ENCODE results near the gene UPF3B.

DNA sequence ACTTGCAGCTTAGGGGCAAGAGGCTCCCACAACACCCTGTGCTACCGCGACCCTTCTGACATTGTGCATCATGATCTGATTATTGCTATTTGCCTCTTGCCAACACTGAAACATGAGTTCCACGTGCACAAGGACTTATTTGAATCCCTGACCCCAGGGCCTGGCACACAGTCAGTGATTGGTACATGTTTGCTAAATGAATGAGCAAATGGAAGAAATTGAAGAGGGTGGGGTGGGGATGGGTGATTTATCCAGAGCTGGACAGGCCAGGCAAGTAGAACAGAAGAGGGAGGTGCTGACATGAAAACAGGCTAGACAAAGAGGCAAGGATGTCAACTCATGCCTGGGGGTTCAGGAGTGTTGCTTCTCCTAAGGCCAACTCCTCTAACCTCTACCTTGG, 36.5 kb downstream of the UPF3B start:
- TF ChIP-seq, protein P1, sequence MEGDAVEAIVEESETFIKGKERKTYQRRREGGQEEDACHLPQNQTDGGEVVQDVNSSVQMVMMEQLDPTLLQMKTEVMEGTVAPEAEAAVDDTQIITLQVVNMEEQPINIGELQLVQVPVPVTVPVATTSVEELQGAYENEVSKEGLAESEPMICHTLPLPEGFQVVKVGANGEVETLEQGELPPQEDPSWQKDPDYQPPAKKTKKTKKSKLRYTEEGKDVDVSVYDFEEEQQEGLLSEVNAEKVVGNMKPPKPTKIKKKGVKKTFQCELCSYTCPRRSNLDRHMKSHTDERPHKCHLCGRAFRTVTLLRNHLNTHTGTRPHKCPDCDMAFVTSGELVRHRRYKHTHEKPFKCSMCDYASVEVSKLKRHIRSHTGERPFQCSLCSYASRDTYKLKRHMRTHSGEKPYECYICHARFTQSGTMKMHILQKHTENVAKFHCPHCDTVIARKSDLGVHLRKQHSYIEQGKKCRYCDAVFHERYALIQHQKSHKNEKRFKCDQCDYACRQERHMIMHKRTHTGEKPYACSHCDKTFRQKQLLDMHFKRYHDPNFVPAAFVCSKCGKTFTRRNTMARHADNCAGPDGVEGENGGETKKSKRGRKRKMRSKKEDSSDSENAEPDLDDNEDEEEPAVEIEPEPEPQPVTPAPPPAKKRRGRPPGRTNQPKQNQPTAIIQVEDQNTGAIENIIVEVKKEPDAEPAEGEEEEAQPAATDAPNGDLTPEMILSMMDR (IDR thresholded peaks at IDR 0.05): no peak
- TF ChIP-seq POLR2A (IDR thresholded peaks at IDR 0.05): no peak

Measured in sigmoid colon (tissue), 3 donors.